PFSK-1 (cell line): ENCODE measurements around the gene VMP1.

Source experiments
- POLR2AphosphoS5 ChIP-seq: IDR thresholded peaks from 2 replicates; pipeline ENCODE4 v1.6.1; 2012; ENCODE audit warnings: low read depth, mild to moderate bottlenecking, control low read depth, low read length, moderate library complexity
- REST ChIP-seq, 2 experiments: IDR thresholded peaks; 2 replicates each; pipeline versions ENCODE4 v1.6.1 to v1.8.0; 2011 to 2012; ENCODE audit warnings: low read depth in 2 of 2, low read length in 2 of 2, control low read depth in 1 of 2, inconsistent platforms in 1 of 2, mild to moderate bottlenecking in 1 of 2, moderate library complexity in 1 of 2; ENCODE audit not compliant: insufficient read depth in 1 of 2
- TAF1 ChIP-seq: IDR thresholded peaks from 2 replicates; pipeline ENCODE4 v1.6.1; 2012; ENCODE audit warnings: low read length, control low read depth, borderline replicate concordance; ENCODE audit not compliant: insufficient read depth

GRCh38 chr17:59698143-59698542, 9.3 kb upstream of the VMP1 start:
- TF ChIP-seq POLR2AphosphoS5 (no peak), REST (IDR thresholded peaks at IDR 0.05; ENCODE audit: insufficient read depth in 1 of 2, low read depth in 2 of 2, low read length in 2 of 2) (no peak), TAF1 (no peak)
